Uterus (tissue), 2 donors: ENCODE measurements around the gene C2orf15.

Experiments
- CTCF ChIP-seq, 4 experiments: fragments of 200-600 bp in 2 of 4; fragments of 450-650 bp in 2 of 4; sonication (generic) in 2 of 4; IDR thresholded peaks; one replicate each; pipeline ENCODE4 v1.5.1; 2016 to 2019; ENCODE audit warnings: antibody characterized with exemption in 4 of 4, mild to moderate bottlenecking in 2 of 4, moderate library complexity in 1 of 4
- POLR2A ChIP-seq, 2 donors: fragments of 450-650 bp; IDR thresholded peaks; one replicate each; pipeline ENCODE4 v1.6.1; 2016; ENCODE audit warnings: antibody characterized with exemption in 2 of 2, mild to moderate bottlenecking in 1 of 2, moderate library complexity in 1 of 2

DNA sequence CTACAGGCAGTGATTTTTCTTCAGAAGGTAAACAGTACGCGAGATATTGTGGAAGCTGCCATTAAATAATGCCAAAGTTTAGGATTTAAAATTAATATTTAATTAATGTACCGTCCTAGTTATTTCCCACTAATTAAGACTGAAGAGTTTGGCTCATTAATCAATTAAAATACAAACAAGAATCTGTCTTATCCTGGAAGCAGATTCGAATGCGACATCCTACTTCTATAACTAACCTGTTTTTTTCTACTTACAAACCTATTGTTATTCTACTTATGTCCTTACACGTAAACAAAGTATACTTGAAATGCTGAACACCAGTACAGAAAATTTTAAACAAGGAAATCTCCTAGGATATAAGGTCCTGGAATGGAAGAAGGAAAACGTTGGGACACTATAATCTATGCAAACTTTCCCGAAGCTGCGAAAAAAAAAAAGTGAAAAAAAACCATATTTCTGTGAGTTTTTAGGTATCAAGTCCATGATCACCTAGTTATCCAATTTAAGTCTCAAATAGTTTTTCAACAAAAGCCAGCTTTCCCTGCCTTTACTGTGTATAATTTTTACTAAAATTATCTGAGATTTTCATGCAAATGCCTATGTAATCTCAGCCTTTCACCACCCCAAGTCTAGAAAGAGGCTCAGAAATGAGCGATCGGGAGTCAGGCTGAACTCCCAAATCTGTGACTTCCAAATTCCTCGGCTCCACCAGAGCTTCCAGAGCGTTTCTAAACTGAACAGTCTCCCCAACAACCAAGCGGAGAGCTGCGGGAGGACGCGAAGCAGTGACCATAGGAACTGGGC, 1.2 kb upstream of the C2orf15 start:
- TF ChIP-seq CTCF (IDR thresholded peaks at IDR 0.05) (no peak), POLR2A (IDR thresholded peaks at IDR 0.05) (no peak)
